Superior temporal gyrus (tissue), 1 donor: Measurements from ENCODE around the gene SAPCD2.
A peak's percentile ranks its signal among the peaks of the same experiment; 100 is the strongest.
"Not testable (repeated sequence)": the region's sequence is repeated elsewhere in the genome, so short reads cannot be mapped to it uniquely, and the experiment has no call there.

ENCODE experiments used
- DNase-seq: peaks from one replicate; pipeline ENCODE4 v3.0.0-alpha.2; 2016; ENCODE audit errors: extremely low spot score

The SAPCD2 gene, protein sequence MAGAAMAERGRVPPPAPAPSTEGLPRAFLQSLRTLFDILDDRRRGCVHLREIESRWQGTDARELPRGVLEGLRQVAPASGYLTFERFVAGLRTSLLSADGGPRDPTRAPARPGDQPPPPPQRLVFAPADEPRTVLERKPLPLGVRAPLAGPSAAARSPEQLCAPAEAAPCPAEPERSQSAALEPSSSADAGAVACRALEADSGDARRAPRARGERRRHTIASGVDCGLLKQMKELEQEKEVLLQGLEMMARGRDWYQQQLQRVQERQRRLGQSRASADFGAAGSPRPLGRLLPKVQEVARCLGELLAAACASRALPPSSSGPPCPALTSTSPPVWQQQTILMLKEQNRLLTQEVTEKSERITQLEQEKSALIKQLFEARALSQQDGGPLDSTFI

DNA sequence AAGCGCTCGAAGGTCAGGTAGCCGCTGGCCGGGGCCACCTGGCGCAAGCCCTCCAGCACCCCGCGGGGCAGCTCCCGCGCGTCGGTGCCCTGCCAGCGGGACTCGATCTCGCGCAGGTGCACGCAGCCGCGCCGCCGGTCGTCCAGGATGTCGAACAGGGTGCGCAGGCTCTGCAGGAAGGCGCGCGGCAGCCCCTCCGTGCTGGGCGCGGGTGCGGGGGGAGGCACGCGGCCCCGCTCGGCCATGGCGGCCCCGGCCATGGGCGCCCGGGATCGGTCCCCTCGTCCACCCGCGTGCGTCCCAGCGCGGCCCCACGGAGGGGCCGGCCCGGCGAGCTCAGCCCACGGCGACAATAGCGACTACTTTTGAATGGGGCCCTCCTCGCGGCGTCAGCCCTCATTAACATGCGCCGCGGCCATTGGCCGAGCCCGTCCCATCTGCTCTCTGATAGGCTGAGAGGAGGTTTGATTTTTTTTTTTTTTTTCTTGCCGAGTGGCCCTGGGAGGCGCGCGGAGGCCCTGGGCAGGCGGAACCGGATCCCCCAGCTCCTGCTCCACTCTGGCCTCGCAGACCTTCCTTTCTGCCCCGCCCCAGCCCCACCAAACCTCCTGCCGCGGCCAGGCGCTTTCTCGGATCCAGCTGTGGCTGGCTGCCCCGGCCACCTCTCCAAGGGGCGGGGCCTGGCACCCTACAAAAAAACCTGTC is at the start of gene SAPCD2:
Gene SAPCD2, minus strand, starts transcription at position 357 of the 705 bp plus-strand sequence. Its CDS starts 97 bp downstream, at position 260.
- peak; percentile 96 for DNase-seq

DNA sequence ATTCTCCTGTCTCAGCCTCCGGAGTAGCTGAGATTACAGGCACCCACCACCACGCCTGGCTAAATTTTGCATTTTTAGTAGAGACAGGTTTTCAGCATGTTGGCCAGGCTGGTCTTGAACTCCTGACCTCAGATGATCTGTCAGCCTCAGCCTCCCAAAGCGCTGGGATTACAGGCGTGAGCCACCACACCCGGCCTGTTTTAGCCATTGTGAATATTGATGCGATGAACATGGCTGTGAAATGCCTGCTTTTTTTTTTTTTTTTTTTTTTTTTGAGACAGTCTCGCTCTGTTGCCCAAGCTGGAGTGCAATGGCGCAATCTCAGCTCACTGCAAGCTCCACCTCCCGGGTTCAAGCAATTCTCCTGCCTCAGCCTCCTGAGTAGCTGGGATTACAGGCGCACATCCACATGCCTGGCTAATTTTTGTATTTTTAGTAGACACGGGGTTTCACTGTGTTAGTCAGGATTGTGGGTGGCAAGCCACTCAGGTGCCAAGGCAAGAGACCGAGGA is 47.8 kb upstream of the SAPCD2 start:
- not testable (repeated sequence) for DNase-seq

DNA sequence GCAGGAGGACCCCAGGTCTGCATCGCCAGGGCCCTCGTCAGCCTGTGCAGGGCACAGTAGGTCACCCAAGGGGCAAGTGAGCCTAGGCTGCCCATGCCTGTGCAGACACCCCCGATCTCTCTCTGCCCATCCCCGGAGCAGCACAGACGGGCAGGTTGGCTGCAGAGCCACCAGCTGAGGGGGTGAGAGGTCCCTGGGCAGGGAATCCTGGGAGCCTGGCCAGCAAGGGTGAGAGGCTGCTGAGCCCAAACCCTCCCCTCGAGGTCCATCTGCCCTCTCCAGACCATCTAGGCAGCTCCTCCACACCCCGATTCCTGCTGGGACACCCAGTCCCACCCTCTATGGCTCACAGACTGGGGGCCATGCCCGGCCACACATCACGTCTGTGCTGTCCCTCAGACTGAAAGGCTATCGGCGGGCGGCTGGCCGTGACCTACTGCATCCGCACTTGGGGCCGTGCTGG is 46.9 kb upstream of the SAPCD2 start:
- no peak for DNase-seq

DNA sequence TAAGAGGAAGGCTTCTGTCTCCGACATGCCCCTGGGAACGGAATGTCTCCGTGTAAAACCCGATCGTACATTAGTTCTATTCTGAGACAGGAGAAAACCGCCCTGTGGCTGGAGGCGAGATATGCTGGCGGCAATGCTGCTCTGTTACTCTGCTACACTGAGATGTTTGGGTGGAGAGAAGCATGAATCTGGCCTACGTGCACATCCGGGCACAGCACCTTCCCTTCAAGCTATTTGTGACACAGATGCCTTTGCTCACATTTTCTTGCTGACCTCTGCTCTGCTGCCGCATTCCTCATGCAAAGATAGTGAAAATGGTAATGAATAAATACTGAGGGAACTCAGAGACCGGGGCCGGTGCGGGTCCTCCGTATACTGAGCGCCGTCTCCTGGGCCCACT is 46.4 kb upstream of the SAPCD2 start:
- DNase-seq, result peak; percentile 42

DNA sequence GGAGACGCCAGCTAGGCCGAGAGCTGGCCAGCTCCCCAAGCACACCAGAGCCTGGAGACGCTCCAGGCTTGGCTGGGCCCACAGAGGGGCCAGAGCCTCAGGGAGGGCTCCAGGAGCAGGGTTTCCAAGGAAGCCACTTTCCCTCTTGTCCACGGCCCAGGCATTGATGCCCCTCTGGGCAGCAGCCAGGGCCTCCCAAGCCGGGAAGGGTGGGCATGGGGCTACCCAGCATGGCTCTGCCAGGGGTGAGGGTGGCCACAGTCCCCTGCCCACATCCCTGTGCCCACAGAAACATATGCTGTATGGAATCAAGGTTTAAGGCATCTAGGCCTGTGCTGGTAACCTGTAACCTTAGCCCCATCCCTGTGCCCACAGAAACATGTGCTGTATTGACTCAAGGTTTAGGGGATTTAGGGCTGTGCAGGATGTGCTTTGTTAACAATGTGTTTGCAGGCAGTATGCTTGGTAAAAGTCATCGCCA is 45.7 kb upstream of the SAPCD2 start:
- DNase-seq, result no peak

DNA sequence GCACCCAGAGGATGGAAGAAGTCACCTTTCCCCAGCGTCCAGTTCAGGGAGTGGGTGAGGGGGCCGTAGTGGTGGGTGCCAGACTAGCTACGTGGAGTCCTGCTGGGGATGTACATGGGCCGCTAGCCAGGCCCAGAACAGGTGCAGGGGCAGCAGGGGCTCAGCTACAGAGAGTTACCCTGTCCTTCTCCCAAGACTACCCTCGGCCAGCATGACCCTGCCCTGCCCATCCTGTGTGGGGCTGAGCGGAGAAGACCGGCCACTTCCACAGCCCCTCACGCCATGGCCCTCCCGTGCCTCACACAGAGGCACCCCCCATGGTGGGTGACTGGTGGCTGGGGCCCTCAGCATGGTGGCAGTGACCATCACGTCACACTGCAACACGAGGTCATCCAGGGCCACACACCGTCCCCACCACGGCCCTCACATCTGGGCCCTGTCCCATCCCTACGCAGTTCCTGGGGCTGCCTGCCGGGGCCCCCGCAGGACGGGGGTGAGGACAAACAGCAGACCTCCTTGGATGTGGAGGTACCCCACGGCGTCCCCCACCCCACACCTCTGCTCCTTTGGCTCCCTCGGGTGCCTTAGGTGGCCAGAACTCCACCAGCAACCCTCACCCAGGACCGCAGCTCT is 45.2 kb upstream of the SAPCD2 start:
- no peak for DNase-seq

DNA sequence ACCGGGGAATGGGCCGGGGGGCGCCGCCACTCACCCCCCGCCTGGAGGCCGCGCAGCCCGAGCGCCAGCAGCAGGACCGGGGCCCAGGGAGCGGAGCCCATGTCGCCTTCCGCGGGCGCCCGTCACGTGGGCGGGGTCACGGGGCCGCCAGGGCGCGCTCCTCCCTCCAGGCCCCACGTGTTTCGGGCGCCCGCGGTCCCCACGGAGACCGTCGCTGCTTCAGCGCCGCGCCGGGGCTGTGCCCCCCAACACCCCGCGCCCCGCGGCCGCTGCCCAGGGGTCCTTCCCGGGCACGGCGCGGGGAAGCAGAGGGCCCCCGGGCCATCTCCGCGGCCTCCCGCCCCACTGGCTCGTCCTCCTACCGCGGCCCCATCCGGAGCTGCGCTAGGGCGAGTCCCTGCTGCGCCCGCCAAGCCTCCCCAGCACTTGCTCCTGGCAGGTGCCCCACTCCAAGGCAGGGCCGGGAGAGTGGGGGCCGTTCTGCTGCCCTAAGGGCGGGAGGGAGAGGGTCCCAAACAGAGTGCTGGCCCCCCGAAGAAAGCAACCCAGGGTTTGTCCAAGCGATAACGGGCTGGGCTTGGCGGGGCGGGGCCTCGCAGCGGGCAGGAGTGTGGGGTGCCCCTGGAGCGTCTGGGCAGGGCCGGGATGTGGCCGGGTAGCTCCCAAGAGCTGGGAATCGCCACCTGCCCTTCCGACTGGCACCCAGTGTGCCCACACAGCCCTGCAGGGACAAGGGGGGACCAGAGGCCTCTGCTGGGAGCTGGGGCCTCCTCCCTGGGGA is 44.4 kb upstream of the SAPCD2 start, which contains the start of gene DPP7:
Gene DPP7, minus strand, starts transcription at position 121 of the 781 bp plus-strand sequence. Its CDS starts 20 bp downstream, at position 101.
- DNase-seq, result peak; percentile 74

DNA sequence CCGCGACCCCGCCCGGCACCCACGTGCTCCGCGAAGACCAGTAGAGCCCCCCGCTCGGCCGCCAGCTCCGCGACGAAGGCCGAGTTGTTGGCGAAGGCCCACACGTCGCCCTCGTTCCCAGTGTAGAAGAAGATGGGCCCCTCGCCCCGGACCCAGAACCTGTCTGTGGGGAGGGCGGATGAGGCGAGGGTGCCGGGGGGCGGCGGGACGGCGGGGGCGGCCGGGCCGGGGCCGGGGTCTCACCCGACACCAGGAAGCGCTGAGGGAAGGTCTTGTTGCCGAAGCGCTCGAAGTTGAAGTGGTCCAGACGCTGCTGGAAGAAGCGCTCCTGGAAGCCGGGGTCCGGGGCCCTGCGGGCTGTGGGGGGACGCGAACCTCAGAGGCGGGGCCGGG is 43.9 kb upstream of the SAPCD2 start:
- DNase-seq, result no peak

DNA sequence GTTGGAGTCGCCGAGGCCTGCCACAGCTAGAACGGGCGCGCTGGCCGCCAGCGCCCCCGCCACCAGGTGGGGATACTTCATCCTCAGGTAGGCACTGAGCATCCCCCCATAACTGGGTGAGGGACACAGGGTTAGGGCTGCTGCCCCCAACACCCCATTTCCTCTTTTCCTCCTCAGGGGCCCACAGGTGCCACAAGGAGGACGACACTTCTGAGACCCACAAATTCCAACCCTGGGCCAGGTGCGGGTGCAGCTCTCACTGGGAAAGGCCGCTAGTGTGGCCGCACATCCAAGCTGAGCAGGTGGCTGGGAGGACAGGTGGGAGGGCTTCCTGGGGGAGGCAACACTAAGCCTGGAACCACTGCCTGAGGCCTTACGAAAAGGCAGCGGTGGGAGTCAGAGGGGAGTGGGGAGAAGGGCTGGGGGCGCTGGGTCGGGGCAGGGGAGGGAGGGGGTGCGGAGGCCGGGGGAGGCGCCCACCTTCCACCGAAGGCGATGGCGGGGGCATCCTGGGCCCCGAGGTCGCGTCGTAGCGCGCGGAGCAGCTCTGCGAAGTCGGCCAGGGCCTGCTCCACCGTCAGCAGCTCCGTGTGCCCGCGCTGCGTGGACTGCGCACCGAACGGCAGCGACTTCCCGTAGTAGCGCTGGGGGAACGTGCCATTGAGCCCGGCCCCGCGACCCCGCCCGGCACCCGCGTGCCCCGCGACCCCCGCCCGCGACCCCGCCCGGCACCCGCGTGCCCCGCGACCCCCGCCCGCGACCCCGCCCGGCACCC is 43.2 kb upstream of the SAPCD2 start:
- no peak for DNase-seq

DNA sequence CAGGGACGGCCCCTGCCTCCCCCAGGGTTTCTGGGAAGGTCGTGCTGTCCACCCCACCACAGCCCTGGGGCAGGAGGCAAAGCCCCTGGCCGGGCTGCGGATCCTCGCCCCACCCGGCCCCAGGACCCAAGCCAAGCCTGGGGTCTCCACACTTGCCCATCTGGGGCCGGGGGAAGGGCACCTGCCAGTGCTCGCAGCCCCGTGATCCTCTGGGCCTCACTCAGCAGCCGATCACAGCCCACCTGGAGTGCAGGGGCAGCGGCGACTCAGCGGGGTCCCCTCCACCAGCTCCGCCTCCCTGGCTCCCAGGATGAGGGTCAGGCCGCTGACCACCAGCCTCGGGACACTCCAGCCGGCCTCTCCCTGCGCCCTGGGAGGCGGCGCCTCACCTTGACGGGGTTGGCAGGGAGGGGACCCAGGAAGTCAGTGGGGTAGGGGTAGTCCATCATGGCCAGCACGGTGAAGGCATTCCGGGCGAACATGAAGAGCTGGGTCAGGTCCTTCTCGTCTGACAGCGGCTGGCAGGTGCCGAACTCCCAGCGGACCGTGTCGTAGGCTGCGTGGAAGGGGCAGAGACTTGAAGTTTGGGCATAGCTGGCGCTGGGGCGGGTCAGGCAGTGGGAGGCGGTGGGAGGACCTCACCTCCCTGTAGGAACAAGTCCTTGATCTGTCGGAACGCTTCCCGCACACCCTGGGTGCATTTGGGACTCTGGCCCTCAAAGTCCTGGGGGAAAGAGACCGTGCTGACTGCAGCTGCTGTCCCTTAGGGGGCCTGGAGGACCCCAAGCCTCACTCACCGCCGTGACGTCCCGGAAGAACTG is 42.4 kb upstream of the SAPCD2 start:
- DNase-seq, result no peak

DNA sequence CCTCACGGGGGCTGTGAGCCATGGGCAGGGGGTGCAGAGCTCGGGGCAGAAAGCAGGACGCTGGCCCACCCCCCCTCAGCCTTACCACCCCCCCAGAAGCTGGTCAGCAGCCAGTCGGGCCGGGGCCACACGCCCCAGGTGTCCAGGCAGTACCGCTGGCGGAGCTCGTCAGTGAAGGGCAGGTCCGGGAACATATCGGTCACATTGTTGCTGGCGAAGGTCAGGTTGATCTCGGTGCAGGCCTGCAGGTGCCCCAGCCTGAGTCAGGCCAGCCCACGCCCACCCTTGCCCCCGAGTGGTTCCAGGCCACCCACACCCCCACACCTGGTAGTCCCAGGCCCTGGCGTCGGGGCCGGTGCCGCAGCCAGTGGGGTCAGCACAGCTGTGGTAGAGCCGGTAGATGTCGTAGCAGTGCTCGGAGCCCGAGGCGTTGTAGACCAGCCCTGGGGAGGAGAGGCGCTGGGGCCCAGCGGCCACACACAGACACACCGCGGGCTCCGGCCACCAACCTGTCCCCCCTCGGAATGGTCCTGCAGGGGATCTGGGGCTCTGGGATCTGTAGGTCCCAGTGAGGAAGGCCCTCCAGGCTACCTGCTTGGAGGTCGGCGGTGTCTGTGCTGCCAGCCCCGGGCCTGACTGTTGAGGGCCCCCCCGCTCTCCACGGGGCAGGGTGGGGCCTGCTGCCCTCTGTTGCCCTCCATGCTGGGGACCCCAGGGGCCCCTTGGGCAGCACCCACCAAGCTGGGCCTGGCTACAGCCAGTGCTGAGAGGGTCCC is 41.6 kb upstream of the SAPCD2 start:
- no peak for DNase-seq

DNA sequence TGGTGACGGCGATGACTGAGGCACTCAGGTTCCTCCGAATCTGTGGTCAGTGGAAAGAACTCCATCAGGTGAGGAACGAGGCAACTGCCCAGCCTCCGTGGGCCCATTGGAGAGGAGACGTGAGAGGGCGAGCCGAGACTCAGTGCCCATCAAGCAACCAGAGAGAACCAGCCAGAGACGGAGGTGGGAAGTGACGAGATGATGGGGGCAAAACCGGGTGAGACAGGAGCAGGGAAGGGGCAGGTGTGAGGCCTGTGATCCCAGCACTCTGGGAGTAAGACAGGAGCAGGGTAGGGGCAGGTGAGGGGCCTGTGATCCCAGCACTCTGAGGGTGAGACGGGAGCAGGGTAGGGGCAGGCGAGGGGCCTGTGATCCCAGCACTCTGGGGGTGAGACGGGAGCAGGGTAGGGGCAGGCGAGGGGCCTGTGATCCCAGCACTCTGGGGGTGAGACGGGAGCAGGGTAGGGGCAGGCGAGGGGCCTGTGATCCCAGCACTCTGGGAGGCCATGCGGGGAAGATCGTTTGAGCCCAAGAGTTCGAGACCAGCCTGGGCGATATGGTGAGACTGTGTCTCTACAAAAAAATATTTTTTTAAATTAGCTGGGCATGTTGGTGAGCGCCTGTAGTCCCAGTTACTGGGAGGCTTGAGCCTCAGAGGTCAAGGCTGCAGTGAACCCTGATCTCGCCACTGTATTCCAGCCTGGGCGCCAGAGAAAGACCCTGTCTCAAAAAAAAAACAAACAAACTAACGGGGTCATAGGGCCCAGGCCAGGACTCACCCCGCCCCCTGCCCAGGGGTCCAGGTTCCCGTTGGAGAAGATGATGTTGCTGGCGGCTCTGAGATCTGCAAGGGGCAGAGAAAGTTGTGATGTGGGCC is 40.8 kb upstream of the SAPCD2 start:
- no peak for DNase-seq

DNA sequence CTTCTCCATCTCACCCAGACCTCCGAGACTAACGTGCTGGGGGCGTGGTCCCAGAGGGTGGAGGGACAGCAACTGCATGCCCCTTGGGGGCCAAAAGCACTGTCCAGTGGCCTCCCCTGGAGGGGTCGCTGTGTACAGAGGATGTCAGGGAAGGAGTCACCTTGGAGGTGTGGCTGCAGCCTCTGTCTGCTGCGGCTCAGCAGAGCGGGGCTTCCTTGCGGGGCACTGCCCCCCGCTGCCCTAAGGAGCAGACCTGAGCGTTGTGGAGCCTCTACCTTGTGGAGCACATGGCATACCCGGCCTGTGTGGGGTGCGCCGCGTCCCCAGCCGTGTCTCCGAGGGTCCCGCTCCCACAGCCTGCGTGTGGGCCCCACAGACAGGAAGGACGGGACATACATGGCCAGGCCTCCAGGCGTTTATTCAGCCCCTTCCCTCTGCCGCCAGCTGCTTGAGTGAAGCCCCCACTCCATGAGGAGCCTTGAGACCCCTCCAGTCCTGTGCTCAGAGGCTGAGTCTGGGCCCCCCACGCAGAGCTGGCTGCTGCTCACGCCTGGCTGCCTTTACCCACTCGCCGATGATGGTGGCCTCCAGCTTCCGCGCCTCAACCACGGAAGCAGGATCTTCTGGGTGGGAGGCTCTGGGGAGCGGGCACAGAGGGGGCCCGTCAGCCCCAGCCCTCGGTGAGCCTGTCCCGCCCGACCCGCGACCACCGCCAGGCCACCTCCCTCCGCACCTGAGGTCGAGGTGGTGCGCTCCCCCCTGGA is 40.0 kb upstream of the SAPCD2 start:
- no peak for DNase-seq

DNA sequence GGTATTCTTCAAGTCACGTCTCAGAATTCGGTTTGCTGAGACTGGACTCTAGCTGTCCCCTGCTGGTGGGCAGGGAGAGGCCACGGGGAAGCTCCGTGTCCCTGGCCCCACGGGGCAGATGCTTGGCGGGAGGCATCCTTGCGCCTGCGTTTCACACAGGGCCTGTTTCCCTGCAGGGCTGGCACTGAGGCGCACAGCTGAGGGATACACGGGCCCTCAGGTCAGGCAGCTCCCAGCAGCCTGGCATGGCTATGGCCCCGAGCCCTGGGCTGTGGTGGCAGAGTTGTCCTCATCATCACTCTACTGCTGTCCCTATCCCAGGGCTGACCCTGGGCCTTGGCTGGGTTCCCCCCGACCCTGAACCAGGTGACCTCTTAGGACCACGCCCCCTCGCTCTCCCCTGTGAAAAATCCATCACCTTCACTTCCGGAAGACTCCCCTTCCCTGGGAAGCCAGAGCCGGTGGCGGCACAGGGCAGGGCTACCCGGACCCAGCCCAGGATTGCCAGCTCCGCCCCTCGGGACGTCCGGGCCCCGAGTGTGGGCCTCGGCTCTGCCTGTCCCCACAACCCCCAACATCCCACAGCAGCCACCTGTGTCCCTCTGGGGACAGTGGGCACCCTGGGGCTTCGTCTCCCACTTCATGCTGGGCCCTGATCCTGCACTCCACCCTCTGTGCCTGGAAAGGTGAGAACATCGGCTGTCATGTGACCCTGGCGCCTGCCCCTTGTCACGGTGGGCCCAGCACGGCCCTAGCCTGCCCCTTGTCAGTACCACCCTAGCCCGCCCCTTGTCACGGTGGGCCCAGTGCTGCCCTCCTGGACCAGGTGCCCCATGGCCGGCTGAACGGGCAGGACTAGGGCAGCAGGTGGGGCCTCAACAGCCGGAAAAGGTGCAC is 39.1 kb upstream of the SAPCD2 start:
- no peak for DNase-seq

DNA sequence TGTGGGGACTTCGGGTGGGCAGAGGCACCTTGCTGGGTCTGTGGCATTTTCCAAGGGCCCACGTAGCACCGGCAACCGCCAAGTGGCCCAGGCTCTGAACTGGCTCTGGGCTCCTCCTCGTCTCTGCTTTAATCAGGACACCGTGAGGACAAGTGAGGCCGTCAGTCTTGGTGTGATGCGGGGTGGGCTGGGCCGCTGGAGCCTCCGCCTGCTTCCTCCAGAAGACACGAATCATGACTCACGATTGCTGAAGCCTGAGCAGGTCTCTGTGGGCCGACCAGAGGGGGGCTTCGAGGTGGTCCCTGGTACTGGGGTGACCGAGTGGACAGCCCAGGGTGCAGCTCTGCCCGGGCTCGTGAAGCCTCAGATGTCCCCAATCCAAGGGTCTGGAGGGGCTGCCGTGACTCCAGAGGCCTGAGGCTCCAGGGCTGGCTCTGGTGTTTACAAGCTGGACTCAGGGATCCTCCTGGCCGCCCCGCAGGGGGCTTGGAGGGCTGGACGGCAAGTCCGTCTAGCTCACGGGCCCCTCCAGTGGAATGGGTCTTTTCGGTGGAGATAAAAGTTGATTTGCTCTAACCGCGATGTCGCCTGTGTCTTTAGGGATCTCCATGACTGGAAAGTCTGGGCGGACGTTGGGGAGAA is 38.4 kb upstream of the SAPCD2 start:
- DNase-seq, result no peak

DNA sequence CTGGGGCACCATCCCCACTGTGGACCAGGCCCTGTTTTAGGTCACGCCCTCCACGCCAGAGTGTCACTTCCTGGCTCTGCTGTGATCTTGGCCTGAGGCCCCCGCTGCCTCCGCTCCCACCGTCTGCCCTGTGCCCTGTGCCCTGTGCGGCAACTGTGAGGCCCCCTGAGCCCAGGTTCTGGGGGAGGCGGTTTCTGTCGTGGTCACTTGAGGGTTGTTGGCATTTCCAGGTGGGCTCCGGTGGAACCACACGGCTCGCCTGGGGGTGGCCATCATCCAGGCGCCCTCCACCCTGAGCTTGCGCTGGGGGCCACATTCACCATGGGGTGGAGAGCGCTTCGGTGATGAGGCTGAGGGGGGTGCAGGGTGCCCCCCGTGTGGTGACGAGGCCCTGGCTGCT is 37.6 kb upstream of the SAPCD2 start:
- DNase-seq, result no peak
